Stomach (tissue), 19 donors: Measurements from ENCODE around the gene NENF. TPM values are rescaled to one million over a fixed set of nuclear protein-coding genes. Genes with fewer than 3 reads are reported as not detected.
"Not testable (repeated sequence)": the region's sequence is repeated elsewhere in the genome, so short reads cannot be mapped to it uniquely, and the experiment has no call there.

Experiments used
- DNase-seq, 2 donors: peaks; one replicate each; pipeline versions ENCODE4 v3.0.0 to v3.0.0-alpha.2; 2013 to 2019
- H3K27ac ChIP-seq, 5 donors: fragments of 200-600 bp in 4 of 5; sonication (generic) in 4 of 5; one replicate each; pipeline ENCODE4 v1.5.1; 2013 to 2019; ENCODE audit warnings: mild to moderate bottlenecking in 1 of 5, moderate library complexity in 1 of 5
- H3K27me3 ChIP-seq, 3 donors: fragments of 200-600 bp; sonication (generic); one replicate each; pipeline ENCODE4 v1.5.1; 2017 to 2019; ENCODE audit warnings: mixed run types in 1 of 3
- H3K36me3 ChIP-seq, 4 donors: fragments of 200-600 bp; sonication (generic); 1 replicate in 3 of 4; 2 replicates in 1 of 4; pipeline ENCODE4 v1.5.1; 2016 to 2019
- H3K4me1 ChIP-seq, 4 donors: fragments of 200-600 bp; sonication (generic); one replicate each; pipeline ENCODE4 v1.5.1; 2016 to 2019
- H3K4me3 ChIP-seq, 4 donors: fragments of 200-600 bp; sonication (generic) in 3 of 4; one replicate each; pipeline ENCODE4 v1.5.1; 2016 to 2019; ENCODE audit warnings: mild to moderate bottlenecking in 1 of 4
- H3K9me3 ChIP-seq, 4 donors: fragments of 200-600 bp; sonication (generic); one replicate each; pipeline ENCODE4 v1.5.1; 2016 to 2019
- EP300 ChIP-seq: sonication (generic); formaldehyde crosslinking; IDR thresholded peaks from one replicate; pipeline ENCODE4 v1.6.1; 2017; ENCODE audit warnings: antibody characterized with exemption
- POLR2A ChIP-seq, 4 donors: fragments of 450-650 bp; IDR thresholded peaks; one replicate each; pipeline ENCODE4 v1.6.1; 2016; ENCODE audit warnings: antibody characterized with exemption in 4 of 4, control low read depth in 2 of 4, mild to moderate bottlenecking in 1 of 4, moderate library complexity in 1 of 4
- POLR2AphosphoS5 ChIP-seq, 3 donors: sonication (generic); formaldehyde crosslinking; IDR thresholded peaks; one replicate each; pipeline ENCODE4 v1.6.1; 2016; ENCODE audit warnings: antibody characterized with exemption in 3 of 3
- WGBS, 5 donors: extraction: QIAGEN DNeasy Blood & Tissue Kit in 3 of 5; methylation state at CpG; one replicate each; pipeline versions ENCODE4 v1.1.5 to v1.1.7; 2013 to 2018; 5-methylcytosine and 5-hydroxymethylcytosine counted together
- intact Hi-C: fragments of 100-400 bp; cut with DNase I; formaldehyde crosslinking; loops from one replicate; pipeline ENCODE4 v1.15.1; 2023; ENCODE audit warnings: low total_unique reads
- long read RNA-seq, 10 donors: transcript quantifications; one replicate each; lab custom pipeline, GENCODE V29; 2026
- polyA plus RNA-seq, 3 donors: library from polyadenylated mRNA; stranded (reverse); fragments of 200-250 nt; gene quantifications; one replicate each; pipeline ENCODE4 v1.2.3, GENCODE V29; 2013
- total RNA-seq, 5 donors: library from RNA; depleted of rRNA; stranded (reverse); fragments of >200 nt; gene quantifications; one replicate each; pipeline versions ENCODE4 v1.1.0 to v1.2.3, GENCODE V29; 2014 to 2016
- TF ChIP-seq, protein P1 (sequence below), 7 experiments: fragments of 450-650 bp in 4 of 7; fragments of 200-600 bp in 3 of 7; sonication (generic) in 3 of 7; IDR thresholded peaks; one replicate each; pipeline ENCODE4 v1.5.1; 2016 to 2019; ENCODE audit warnings: antibody characterized with exemption in 7 of 7, control low read depth in 2 of 7, mild to moderate bottlenecking in 1 of 7
- donor health status: healthy with polysubstance abuse.
- donor health status: Bipolar disorder and iron deficiency.
- donor health status: healthy.

Gene NENF
- 10 to 100 TPM in 4 of 5 donors, 1 to 10 TPM in 1; 6.4 to 40.6 (median 35.1) TPM for total RNA-seq
- polyA plus RNA-seq: 10 to 100 TPM; 71.1 to 96.5 (median 95.1) TPM
- long read RNA-seq, donor 1, transcript NENF-204 (3 exons, 845 nt): minor isoform, 7 of 41 reads
- long read RNA-seq, donor 1, transcript NENF-201 (4 exons, 949 nt): major isoform, 32 of 41 reads
- long read RNA-seq, donor 1, partial matches to known transcripts: 0 of 41 reads
- long read RNA-seq, donor 1, other reads (novel, unspliced or antisense): 0 of 41 reads
- long read RNA-seq, donor 2, transcript NENF-201 (4 exons, 949 nt): major isoform, 33 of 40 reads
- long read RNA-seq, donor 2, transcript NENF-204 (3 exons, 845 nt): minor isoform, 7 of 40 reads
- long read RNA-seq, donor 2, partial matches to known transcripts: 0 of 40 reads
- long read RNA-seq, donor 2, other reads (novel, unspliced or antisense): 0 of 40 reads
- long read RNA-seq, donor 3, transcript NENF-201 (4 exons, 949 nt): major isoform, 27 of 33 reads
- long read RNA-seq, donor 3, transcript NENF-204 (3 exons, 845 nt): minor isoform, 6 of 33 reads
- long read RNA-seq, donor 3, partial matches to known transcripts: 0 of 33 reads
- long read RNA-seq, donor 3, other reads (novel, unspliced or antisense): 0 of 33 reads
- long read RNA-seq, donor 4, transcript NENF-201 (4 exons, 949 nt): major isoform, 6 of 7 reads
- long read RNA-seq, donor 4, partial matches to known transcripts: 0 of 7 reads
- long read RNA-seq, donor 4, other reads (novel, unspliced or antisense): 0 of 7 reads
- long read RNA-seq, donor 5, transcript NENF-204 (3 exons, 845 nt): minor isoform, 8 of 88 reads
- long read RNA-seq, donor 5, transcript NENF-201 (4 exons, 949 nt): major isoform, 80 of 88 reads
- long read RNA-seq, donor 5, partial matches to known transcripts: 0 of 88 reads
- long read RNA-seq, donor 5, other reads (novel, unspliced or antisense): 0 of 88 reads
- long read RNA-seq, donor 6: 0 reads
- long read RNA-seq, donor 7, transcript NENF-204 (3 exons, 845 nt): minor isoform, 13 of 100 reads
- long read RNA-seq, donor 7, transcript NENF-201 (4 exons, 949 nt): major isoform, 70 of 100 reads
- long read RNA-seq, donor 7, partial matches to known transcripts: 14 of 100 reads
- long read RNA-seq, donor 7, other reads (novel, unspliced or antisense): 0 of 100 reads
- long read RNA-seq, donor 8, transcript NENF-201 (4 exons, 949 nt): major isoform, 38 of 40 reads
- long read RNA-seq, donor 8, partial matches to known transcripts: 0 of 40 reads
- long read RNA-seq, donor 8, other reads (novel, unspliced or antisense): 0 of 40 reads
- long read RNA-seq, donor 9, transcript NENF-204 (3 exons, 845 nt): minor isoform, 12 of 90 reads
- long read RNA-seq, donor 9, transcript NENF-201 (4 exons, 949 nt): major isoform, 71 of 90 reads
- long read RNA-seq, donor 9, partial matches to known transcripts: 6 of 90 reads
- long read RNA-seq, donor 9, other reads (novel, unspliced or antisense): 0 of 90 reads
- long read RNA-seq, donor 10, transcript NENF-201 (4 exons, 949 nt): major isoform, 19 of 23 reads
- long read RNA-seq, donor 10, partial matches to known transcripts: 0 of 23 reads
- long read RNA-seq, donor 10, other reads (novel, unspliced or antisense): 0 of 23 reads

DNA sequence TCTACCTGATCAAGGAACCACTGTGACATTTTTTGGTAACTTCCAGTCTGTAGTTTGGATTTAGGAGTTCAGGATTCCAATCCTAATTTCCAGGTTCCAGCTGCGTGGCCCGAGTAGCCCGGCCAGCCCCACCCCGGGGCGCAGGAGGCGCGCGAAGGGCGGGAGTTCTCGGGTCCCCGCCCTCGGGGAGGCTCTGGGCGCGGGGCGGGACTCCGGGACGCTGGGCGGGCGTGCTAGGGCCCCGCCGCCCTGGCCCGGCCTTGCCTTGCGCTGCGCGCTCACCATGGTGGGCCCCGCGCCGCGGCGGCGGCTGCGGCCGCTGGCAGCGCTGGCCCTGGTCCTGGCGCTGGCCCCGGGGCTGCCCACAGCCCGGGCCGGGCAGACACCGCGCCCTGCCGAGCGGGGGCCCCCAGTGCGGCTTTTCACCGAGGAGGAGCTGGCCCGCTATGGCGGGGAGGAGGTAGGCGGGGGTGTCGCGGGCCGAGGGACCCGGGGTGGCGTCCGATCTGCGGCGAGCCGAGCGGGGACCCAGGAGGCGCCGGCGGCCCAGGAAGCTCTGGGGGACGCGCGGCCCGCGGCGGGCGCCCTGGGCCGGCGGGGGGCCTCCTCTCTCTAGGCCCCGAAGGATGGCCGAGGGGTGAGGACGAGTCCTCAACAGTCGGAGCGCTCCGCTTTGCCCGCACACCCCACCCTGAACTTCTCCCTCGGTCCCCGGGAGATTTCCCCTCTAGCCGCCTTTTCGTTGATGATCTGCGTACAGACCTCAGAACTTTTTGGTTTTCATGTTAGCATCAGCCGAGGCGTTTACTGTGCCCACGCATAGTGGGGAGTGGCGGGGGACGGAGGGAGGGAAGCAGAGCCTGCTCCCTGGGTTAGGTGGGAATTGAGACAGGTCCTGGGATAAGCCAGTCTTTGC lies at the start of gene NENF:
NENF (plus strand) TSS at position 260 of the 916 bp plus-strand sequence; CDS start at position 284, 24 bp downstream.
- H3K4me1 ChIP-seq: peaks cover 15 to 35% (median 23%) of the 10 kb centered on the region in 4 donors
- intact Hi-C loops: no loop called here
- no peaks in the 10 kb centered on the region for H3K27me3 ChIP-seq
- 1 to 2% (median 1%) methylated on average over 33 to 86 of the region's 86 CpGs for WGBS, 5 donors
- H3K36me3 ChIP-seq: no peaks in the 10 kb centered on the region
- no peak for TF ChIP-seq EP300
- no peak for TF ChIP-seq POLR2A (IDR thresholded peaks at IDR 0.05)
- peak; percentile 11 to 75 (median 65) for TF ChIP-seq POLR2AphosphoS5 (IDR thresholded peaks at IDR 0.05)
- TF ChIP-seq, protein P1, sequence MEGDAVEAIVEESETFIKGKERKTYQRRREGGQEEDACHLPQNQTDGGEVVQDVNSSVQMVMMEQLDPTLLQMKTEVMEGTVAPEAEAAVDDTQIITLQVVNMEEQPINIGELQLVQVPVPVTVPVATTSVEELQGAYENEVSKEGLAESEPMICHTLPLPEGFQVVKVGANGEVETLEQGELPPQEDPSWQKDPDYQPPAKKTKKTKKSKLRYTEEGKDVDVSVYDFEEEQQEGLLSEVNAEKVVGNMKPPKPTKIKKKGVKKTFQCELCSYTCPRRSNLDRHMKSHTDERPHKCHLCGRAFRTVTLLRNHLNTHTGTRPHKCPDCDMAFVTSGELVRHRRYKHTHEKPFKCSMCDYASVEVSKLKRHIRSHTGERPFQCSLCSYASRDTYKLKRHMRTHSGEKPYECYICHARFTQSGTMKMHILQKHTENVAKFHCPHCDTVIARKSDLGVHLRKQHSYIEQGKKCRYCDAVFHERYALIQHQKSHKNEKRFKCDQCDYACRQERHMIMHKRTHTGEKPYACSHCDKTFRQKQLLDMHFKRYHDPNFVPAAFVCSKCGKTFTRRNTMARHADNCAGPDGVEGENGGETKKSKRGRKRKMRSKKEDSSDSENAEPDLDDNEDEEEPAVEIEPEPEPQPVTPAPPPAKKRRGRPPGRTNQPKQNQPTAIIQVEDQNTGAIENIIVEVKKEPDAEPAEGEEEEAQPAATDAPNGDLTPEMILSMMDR (IDR thresholded peaks at IDR 0.05): no peak
- no peaks in the 10 kb centered on the region for H3K9me3 ChIP-seq
- peak within 1 kb of the TSS; percentile 77 to 92 (median 86) for H3K27ac ChIP-seq
- H3K4me3 ChIP-seq: peak within 1 kb of the TSS; percentile 84 to 93 (median 92)
- peak; percentile 88 to 95 for DNase-seq

DNA sequence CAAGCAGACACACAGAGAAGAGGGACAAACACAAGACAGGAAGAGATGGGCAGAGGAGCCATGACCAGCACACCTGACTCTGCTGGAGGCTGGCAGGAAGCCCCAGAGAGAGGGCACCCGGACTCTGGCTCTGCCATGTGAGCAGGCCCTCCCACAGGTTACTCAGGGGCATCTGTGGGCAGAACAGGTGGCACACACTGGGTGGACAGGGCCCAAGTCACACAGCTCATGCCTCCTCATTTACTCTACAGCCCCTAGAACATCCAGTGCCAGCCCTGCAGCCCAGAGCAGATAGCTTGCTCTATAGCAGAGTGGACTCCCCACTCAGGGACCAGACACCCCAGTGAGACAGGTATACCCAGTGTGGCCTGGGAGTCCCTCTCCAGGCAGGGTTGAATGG lies 46.7 kb upstream of the NENF start:
- H3K9me3 ChIP-seq: peaks cover 6 to 12% (median 8%) of the 10 kb centered on the region in 4 donors
- H3K4me1 ChIP-seq: no peaks in the 10 kb centered on the region
- H3K27me3 ChIP-seq: no peaks in the 10 kb centered on the region
- intact Hi-C loops: no loop called here
- H3K27ac ChIP-seq: no peak overlapping the region
- H3K36me3 ChIP-seq: peaks cover 6 to 55% (median 41%) of the 10 kb centered on the region in 4 donors
- 67 to 100% (median 74%) methylated on average over 1 of the region's 1 CpG for WGBS, 5 donors
- H3K4me3 ChIP-seq: no peak overlapping the region
- no peak for DNase-seq
- TF ChIP-seq, protein P1 (IDR thresholded peaks at IDR 0.05): no peak
- no peak for TF ChIP-seq POLR2AphosphoS5 (IDR thresholded peaks at IDR 0.05)
- no peak for TF ChIP-seq EP300
- TF ChIP-seq POLR2A (IDR thresholded peaks at IDR 0.05): no peak

DNA sequence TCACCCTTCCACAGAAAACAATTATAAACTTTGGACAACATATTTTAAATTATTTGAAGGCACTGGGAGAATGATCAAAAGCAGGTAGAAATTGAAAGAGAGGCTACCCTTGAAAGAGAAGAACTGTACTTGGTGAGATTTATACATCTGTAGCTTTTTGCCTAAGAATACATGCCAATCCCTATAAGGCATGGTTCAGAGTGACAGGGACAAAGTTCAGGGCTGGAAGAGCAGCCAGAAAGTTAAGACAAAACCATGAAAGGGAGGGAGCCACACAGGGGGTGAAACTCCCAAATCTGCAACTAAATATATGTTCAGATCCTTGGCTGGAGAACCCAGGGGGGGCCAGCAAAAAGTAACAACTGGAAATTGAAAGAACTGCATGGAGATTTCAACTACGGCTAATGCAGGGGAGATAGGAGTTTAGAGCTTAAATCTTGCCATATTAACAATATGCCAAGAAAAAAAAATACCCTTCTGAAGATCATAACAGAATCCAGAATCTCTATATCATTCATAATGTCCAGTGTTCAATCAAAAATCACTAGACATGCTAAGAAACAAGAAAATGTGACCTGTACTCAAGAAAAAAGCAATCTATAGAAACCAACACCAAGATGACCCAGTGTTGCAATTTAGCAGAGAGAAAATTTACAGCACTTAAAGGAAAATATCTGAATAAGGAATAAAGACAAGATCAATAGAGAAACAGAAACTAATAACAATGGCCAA lies 43.6 kb upstream of the NENF start:
- Histone ChIP-seq H3K36me3 (peaks cover 6 to 42% (median 29%) of the 10 kb centered on the region in 4 donors), H3K9me3 (peaks cover 7 to 14% (median 9%) of the 10 kb centered on the region in 4 donors), H3K4me1 (no peaks in the 10 kb centered on the region), H3K27ac (no peak overlapping the region), H3K27me3 (no peaks in the 10 kb centered on the region), H3K4me3 (no peak overlapping the region)
- 79 to 100% (median 96%) methylated on average over 1 of the region's 1 CpG for WGBS, 5 donors
- TF ChIP-seq, protein P1 (IDR thresholded peaks at IDR 0.05): no peak
- TF ChIP-seq POLR2A (IDR thresholded peaks at IDR 0.05) (no peak), POLR2AphosphoS5 (IDR thresholded peaks at IDR 0.05) (no peak), EP300 (no peak)
- DNase-seq: no peak
- intact Hi-C loops: no loop called here

DNA sequence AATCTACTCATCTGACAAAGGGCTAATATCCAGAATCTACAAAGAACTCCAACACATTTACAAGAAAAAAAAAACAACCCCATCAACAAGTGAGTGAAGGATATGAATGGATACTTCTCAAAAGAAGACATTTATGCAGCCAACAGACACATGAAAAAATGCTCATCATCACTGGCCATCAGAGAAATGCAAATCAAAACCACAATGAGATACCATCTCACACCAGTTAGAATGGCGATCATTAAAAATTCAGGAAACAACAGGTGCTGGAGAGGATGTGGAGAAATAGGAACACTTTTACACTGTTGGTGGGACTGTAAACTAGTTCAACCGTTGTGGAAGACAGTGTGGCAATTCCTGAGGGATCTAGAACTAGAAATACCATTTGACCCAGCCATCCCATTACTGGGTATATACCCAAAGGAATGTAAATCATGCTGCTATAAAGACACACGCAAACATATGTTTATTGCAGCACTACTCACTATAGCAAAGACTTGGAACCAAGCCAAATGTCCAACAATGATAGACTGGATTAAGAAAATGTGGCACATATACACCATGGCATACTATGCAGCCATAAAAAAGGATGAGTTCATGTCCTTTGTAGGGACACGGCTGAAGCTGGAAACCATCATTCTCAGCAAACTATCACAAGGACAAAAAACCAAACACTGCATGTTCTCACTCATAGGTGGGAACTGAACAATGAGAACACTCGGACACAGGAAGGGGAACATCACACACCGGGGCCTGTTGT lies 36.9 kb upstream of the NENF start:
- H3K4me1 ChIP-seq, intact Hi-C loops: not testable (repeated sequence)

More for the DNA sequence above, 36.9 kb upstream of the NENF start:
- not testable (repeated sequence) for H3K27me3 ChIP-seq, H3K27ac ChIP-seq, H3K4me3 ChIP-seq, DNase-seq, H3K36me3 ChIP-seq
- peaks cover under 1 to 25% (median 12%) of the 10 kb centered on the region in 4 donors for H3K9me3 ChIP-seq
- 88 to 95% (median 95%) methylated on average over 5 to 6 of the region's 6 CpGs for WGBS, 5 donors
